T-helper 2 cell treated with Interferon-gamma antibody and Interleukin-4, amounts not matched to agents 5 μg/mL and 100 μg/mL, for 36 hours (primary cell): ENCODE data around the gene SOCS3.

Source experiments
- DNase-seq: peaks from one replicate; pipeline ENCODE4 v3.0.0; 2021; ENCODE audit warnings: low spot score
- H3K27ac Mint-ChIP-seq: one replicate; pipeline ENCODE4 v1.8.0; 2021; ENCODE audit warnings: mild to moderate bottlenecking, mixed read lengths
- H3K27me3 Mint-ChIP-seq: one replicate; pipeline ENCODE4 v1.8.0; 2021; ENCODE audit warnings: low read depth, mixed read lengths
- H3K36me3 Mint-ChIP-seq: one replicate; pipeline ENCODE4 v1.8.0; 2021; ENCODE audit warnings: low read depth, mixed read lengths
- H3K4me1 Mint-ChIP-seq: one replicate; pipeline ENCODE4 v1.8.0; 2021; ENCODE audit warnings: low read depth, mixed read lengths
- H3K4me3 Mint-ChIP-seq: one replicate; pipeline ENCODE4 v1.8.0; 2022; ENCODE audit warnings: mild to moderate bottlenecking, moderate library complexity, mixed read lengths
- H3K9me3 Mint-ChIP-seq: one replicate; pipeline ENCODE4 v1.8.0; 2021; ENCODE audit warnings: mixed read lengths

The SOCS3 gene

GRCh38 chr17:78359997-78360370, at the start of gene SOCS3:
Gene SOCS3 (minus strand): TSS chr17:78360077. CDS start chr17:78359095, 982 bp downstream.
- H3K9me3 Mint-ChIP-seq: no peaks in the 10 kb centered on the region
- H3K4me1 Mint-ChIP-seq: peaks cover 39% of the 10 kb centered on the region
- H3K36me3 Mint-ChIP-seq: peaks cover 29% of the 10 kb centered on the region
- peak; percentile 99 for DNase-seq
- H3K4me3 Mint-ChIP-seq: peak within 1 kb of the TSS; percentile 87
- peak within 1 kb of the TSS; percentile 88 for H3K27ac Mint-ChIP-seq
- H3K27me3 Mint-ChIP-seq: peaks cover 11% of the 10 kb centered on the region

- DNase-seq: no peak
- Mint-ChIP-seq H3K4me3 (no peak overlapping the region), H3K36me3 (peaks cover 26% of the 10 kb centered on the region), H3K4me1 (peaks cover 50% of the 10 kb centered on the region), H3K27ac (peak overlapping the region; percentile 32), H3K9me3 (no peaks in the 10 kb centered on the region), H3K27me3 (no peaks in the 10 kb centered on the region)
These were observed 49.5 kb upstream of the SOCS3 start for GRCh38 chr17:78409191-78409928.

GRCh38 chr17:78408476-78409050, 48.7 kb upstream of the SOCS3 start:
- no peak for DNase-seq
- Mint-ChIP-seq H3K27ac (peak overlapping the region; percentile 32), H3K4me3 (no peak overlapping the region), H3K9me3 (no peaks in the 10 kb centered on the region), H3K27me3 (no peaks in the 10 kb centered on the region), H3K36me3 (peaks cover 33% of the 10 kb centered on the region), H3K4me1 (peaks cover 42% of the 10 kb centered on the region)

GRCh38 chr17:78407387-78408000, 47.6 kb upstream of the SOCS3 start:
- H3K4me3 Mint-ChIP-seq: no peak overlapping the region
- no peaks in the 10 kb centered on the region for H3K9me3 Mint-ChIP-seq
- no peak for DNase-seq
- peaks cover 31% of the 10 kb centered on the region for H3K4me1 Mint-ChIP-seq
- no peaks in the 10 kb centered on the region for H3K27me3 Mint-ChIP-seq
- H3K36me3 Mint-ChIP-seq: peaks cover 43% of the 10 kb centered on the region
- H3K27ac Mint-ChIP-seq: no peak overlapping the region

GRCh38 chr17:78406920-78407319, 47.0 kb upstream of the SOCS3 start:
- Mint-ChIP-seq H3K27ac (no peak overlapping the region), H3K9me3 (no peaks in the 10 kb centered on the region), H3K4me3 (no peak overlapping the region), H3K27me3 (no peaks in the 10 kb centered on the region), H3K36me3 (peaks cover 46% of the 10 kb centered on the region), H3K4me1 (peaks cover 27% of the 10 kb centered on the region)
- DNase-seq: no peak

GRCh38 chr17:78406396-78406795, 46.5 kb upstream of the SOCS3 start:
- no peaks in the 10 kb centered on the region for H3K27me3 Mint-ChIP-seq
- H3K36me3 Mint-ChIP-seq: peaks cover 48% of the 10 kb centered on the region
- H3K27ac Mint-ChIP-seq: no peak overlapping the region
- H3K4me1 Mint-ChIP-seq: peaks cover 24% of the 10 kb centered on the region
- no peak for DNase-seq
- H3K4me3 Mint-ChIP-seq: no peak overlapping the region
- no peaks in the 10 kb centered on the region for H3K9me3 Mint-ChIP-seq

GRCh38 chr17:78403822-78404221, 43.9 kb upstream of the SOCS3 start:
- H3K27ac Mint-ChIP-seq: no peak overlapping the region
- peaks cover 62% of the 10 kb centered on the region for H3K36me3 Mint-ChIP-seq
- H3K4me3 Mint-ChIP-seq: no peak overlapping the region
- no peaks in the 10 kb centered on the region for H3K27me3 Mint-ChIP-seq
- peaks cover 11% of the 10 kb centered on the region for H3K4me1 Mint-ChIP-seq
- H3K9me3 Mint-ChIP-seq: no peaks in the 10 kb centered on the region
- no peak for DNase-seq

- no peaks in the 10 kb centered on the region for H3K9me3 Mint-ChIP-seq
- peaks cover 5% of the 10 kb centered on the region for H3K4me1 Mint-ChIP-seq
- DNase-seq: no peak
- no peak overlapping the region for H3K4me3 Mint-ChIP-seq
- no peaks in the 10 kb centered on the region for H3K27me3 Mint-ChIP-seq
- H3K36me3 Mint-ChIP-seq: peaks cover 72% of the 10 kb centered on the region
- H3K27ac Mint-ChIP-seq: no peak overlapping the region
These were observed 42.0 kb upstream of the SOCS3 start for GRCh38 chr17:78401891-78402290.

GRCh38 chr17:78401246-78401645, 41.4 kb upstream of the SOCS3 start:
- peaks cover 76% of the 10 kb centered on the region for H3K36me3 Mint-ChIP-seq
- no peak overlapping the region for H3K4me3 Mint-ChIP-seq
- no peak overlapping the region for H3K27ac Mint-ChIP-seq
- no peak for DNase-seq
- H3K27me3 Mint-ChIP-seq: no peaks in the 10 kb centered on the region
- no peaks in the 10 kb centered on the region for H3K9me3 Mint-ChIP-seq
- H3K4me1 Mint-ChIP-seq: peaks cover 4% of the 10 kb centered on the region

GRCh38 chr17:78400581-78401240, 40.8 kb upstream of the SOCS3 start:
- Mint-ChIP-seq H3K27ac (no peak overlapping the region), H3K4me1 (peaks cover 4% of the 10 kb centered on the region), H3K36me3 (peaks cover 78% of the 10 kb centered on the region), H3K4me3 (no peak overlapping the region), H3K27me3 (no peaks in the 10 kb centered on the region), H3K9me3 (no peaks in the 10 kb centered on the region)
- DNase-seq: no peak

- H3K27me3 Mint-ChIP-seq: no peaks in the 10 kb centered on the region
- peaks cover 75% of the 10 kb centered on the region for H3K36me3 Mint-ChIP-seq
- DNase-seq: no peak
- no peak overlapping the region for H3K4me3 Mint-ChIP-seq
- H3K4me1 Mint-ChIP-seq: peaks cover 2% of the 10 kb centered on the region
- no peak overlapping the region for H3K27ac Mint-ChIP-seq
- no peaks in the 10 kb centered on the region for H3K9me3 Mint-ChIP-seq
These were observed 39.8 kb upstream of the SOCS3 start for GRCh38 chr17:78399693-78400144.

GRCh38 chr17:78399028-78399692, 39.3 kb upstream of the SOCS3 start:
- no peaks in the 10 kb centered on the region for H3K9me3 Mint-ChIP-seq
- no peak for DNase-seq
- no peak overlapping the region for H3K4me3 Mint-ChIP-seq
- no peaks in the 10 kb centered on the region for H3K27me3 Mint-ChIP-seq
- H3K27ac Mint-ChIP-seq: no peak overlapping the region
- H3K36me3 Mint-ChIP-seq: peaks cover 72% of the 10 kb centered on the region
- peaks cover 2% of the 10 kb centered on the region for H3K4me1 Mint-ChIP-seq

- H3K4me1 Mint-ChIP-seq: peaks cover 2% of the 10 kb centered on the region
- no peaks in the 10 kb centered on the region for H3K27me3 Mint-ChIP-seq
- H3K9me3 Mint-ChIP-seq: no peaks in the 10 kb centered on the region
- H3K27ac Mint-ChIP-seq: no peak overlapping the region
- DNase-seq: no peak
- H3K4me3 Mint-ChIP-seq: no peak overlapping the region
- peaks cover 70% of the 10 kb centered on the region for H3K36me3 Mint-ChIP-seq
These were observed 38.5 kb upstream of the SOCS3 start for GRCh38 chr17:78398390-78398789.
